Measurements from ENCODE around the gene DENND11.

DNA sequence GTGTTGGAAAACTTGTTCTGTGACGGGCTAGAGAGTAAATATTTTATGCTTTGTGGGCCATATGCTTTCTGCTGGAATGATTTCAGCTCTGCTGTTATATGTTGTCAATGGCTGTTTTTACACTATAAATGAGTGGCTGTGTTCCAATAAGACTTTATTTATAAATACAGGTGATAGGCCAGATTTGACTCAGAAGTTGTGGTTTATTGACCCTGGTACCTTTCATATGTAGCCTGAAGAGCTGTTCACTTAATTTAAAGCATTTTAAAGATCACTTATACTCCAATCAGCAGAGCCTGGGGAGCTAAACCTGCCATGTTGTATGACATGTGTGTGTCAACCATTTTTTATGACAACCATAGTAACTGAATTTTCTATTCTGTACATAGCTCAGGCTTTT lies 27.1 kb upstream of the DENND11 start:
- no peak for TF ChIP-seq CTCF (IDR thresholded peaks at IDR 0.05)
- TF ChIP-seq POLR2A (IDR thresholded peaks at IDR 0.05) = no peak
- TF ChIP-seq POLR2AphosphoS5 (IDR thresholded peaks at IDR 0.05) = no peak

Data from breast epithelium (tissue), 3 donors.